H9 (cell line): ENCODE measurements around the gene RALA. TPM values are rescaled to one million over a fixed set of nuclear protein-coding genes. Genes with fewer than 3 reads are reported as not detected.

Source experiments
- DNase-seq: peaks from one replicate; pipeline ENCODE4 v3.0.0-alpha.2; 2017
- H2AFZ ChIP-seq: one replicate; pipeline ENCODE4 v1.6.1; 2013; ENCODE audit warnings: mild to moderate bottlenecking, low read length, control low read depth, moderate library complexity
- H2AK5ac ChIP-seq: 2 replicates; pipeline ENCODE4 v1.6.1; 2013; ENCODE audit warnings: low read length, control low read depth, mixed read lengths; ENCODE audit not compliant: insufficient read length
- H2BK120ac ChIP-seq: one replicate; pipeline ENCODE4 v1.6.1; 2013; ENCODE audit warnings: low read depth, mild to moderate bottlenecking, low read length, control low read depth, inconsistent platforms; ENCODE audit not compliant: poor library complexity, severe bottlenecking
- H2BK12ac ChIP-seq: 2 replicates; pipeline ENCODE4 v1.6.1; 2013; ENCODE audit warnings: low read length, control low read depth, mixed read lengths, low read depth; ENCODE audit not compliant: insufficient read length
- H2BK15ac ChIP-seq: 2 replicates; pipeline ENCODE4 v1.6.1; 2013; ENCODE audit warnings: low read depth, low read length, control low read depth
- H2BK20ac ChIP-seq: one replicate; pipeline ENCODE4 v1.6.1; 2013; ENCODE audit warnings: low read depth, mild to moderate bottlenecking, low read length, control low read depth, inconsistent platforms; ENCODE audit not compliant: poor library complexity, severe bottlenecking
- H2BK5ac ChIP-seq: 2 replicates; pipeline ENCODE4 v1.6.1; 2013; ENCODE audit warnings: low read length, control low read depth, mixed read lengths; ENCODE audit not compliant: insufficient read length
- H3K14ac ChIP-seq: 2 replicates; pipeline ENCODE4 v1.6.1; 2013; ENCODE audit warnings: low read length, control low read depth; ENCODE audit not compliant: insufficient read depth
- H3K18ac ChIP-seq: 2 replicates; pipeline ENCODE4 v1.6.1; 2013; ENCODE audit warnings: low read depth, mild to moderate bottlenecking, mixed read lengths, low read length, control low read depth; ENCODE audit not compliant: insufficient read length
- H3K23ac ChIP-seq: 2 replicates; pipeline ENCODE4 v1.6.1; 2013; ENCODE audit warnings: low read length, control low read depth, mixed read lengths, low read depth; ENCODE audit not compliant: insufficient read length
- H3K23me2 ChIP-seq: 2 replicates; pipeline ENCODE4 v1.6.1; 2013; ENCODE audit warnings: low read depth, mild to moderate bottlenecking, mixed read lengths, low read length, control low read depth; ENCODE audit not compliant: insufficient read length, poor library complexity, severe bottlenecking
- H3K27ac ChIP-seq: 2 replicates; pipeline ENCODE4 v1.5.1; 2013; ENCODE audit warnings: low read length, control low read depth, mixed read lengths, low read depth; ENCODE audit not compliant: insufficient read length
- H3K27me3 ChIP-seq: 2 replicates; pipeline ENCODE4 v1.6.1; 2013; ENCODE audit warnings: low read length, control low read depth, inconsistent platforms; ENCODE audit not compliant: insufficient read depth
- H3K4ac ChIP-seq: 2 replicates; pipeline ENCODE4 v1.6.1; 2013; ENCODE audit warnings: low read depth, mild to moderate bottlenecking, control low read depth, inconsistent platforms, low read length, moderate library complexity
- H3K4me1 ChIP-seq: 2 replicates; pipeline ENCODE4 v1.6.1; 2013; ENCODE audit warnings: low read length, control low read depth, inconsistent platforms; ENCODE audit not compliant: insufficient read depth
- H3K4me2 ChIP-seq: 2 replicates; pipeline ENCODE4 v1.6.1; 2013; ENCODE audit warnings: low read length, control low read depth, mixed read lengths; ENCODE audit not compliant: insufficient read length, insufficient read depth
- H3K56ac ChIP-seq: 2 replicates; pipeline ENCODE4 v1.6.1; 2013; ENCODE audit warnings: low read depth, mild to moderate bottlenecking, mixed read lengths, low read length, control low read depth; ENCODE audit not compliant: insufficient read length
- H3K79me1 ChIP-seq: 2 replicates; pipeline ENCODE4 v1.6.1; 2013; ENCODE audit warnings: low read depth, mild to moderate bottlenecking, moderate library complexity, low read length, control low read depth, inconsistent platforms; ENCODE audit not compliant: insufficient read depth, poor library complexity, severe bottlenecking
- H3K79me2 ChIP-seq: 2 replicates; pipeline ENCODE4 v1.6.1; 2013; ENCODE audit warnings: low read length, control low read depth, inconsistent platforms; ENCODE audit not compliant: insufficient read depth
- H3K9ac ChIP-seq: 2 replicates; pipeline ENCODE4 v1.6.1; 2013; ENCODE audit warnings: low read length, control low read depth, mixed read lengths; ENCODE audit not compliant: insufficient read length; ENCODE audit errors: extremely low read depth
- H3K9me3 ChIP-seq: one replicate; pipeline ENCODE4 v1.6.1; 2013; ENCODE audit warnings: low read depth, low read length, inconsistent platforms; ENCODE audit not compliant: control insufficient read depth
- H3T11ph ChIP-seq: one replicate; pipeline ENCODE4 v1.6.1; 2013; ENCODE audit warnings: mild to moderate bottlenecking, low read length, control low read depth, inconsistent platforms
- H4K20me1 ChIP-seq: one replicate; pipeline ENCODE4 v1.6.1; 2013; ENCODE audit not compliant: control insufficient read depth, insufficient read length, insufficient read depth
- H4K5ac ChIP-seq: 2 replicates; pipeline ENCODE4 v1.6.1; 2013; ENCODE audit warnings: low read depth, mild to moderate bottlenecking, mixed read lengths, low read length, control low read depth; ENCODE audit not compliant: insufficient read length
- H4K8ac ChIP-seq: replicated peaks from 2 replicates; pipeline ENCODE4 v1.6.1; 2013; ENCODE audit warnings: low read length, control low read depth, mixed read lengths, low read depth; ENCODE audit not compliant: insufficient read length
- H4K91ac ChIP-seq: 2 replicates; pipeline ENCODE4 v1.6.1; 2013; ENCODE audit warnings: low read depth, mild to moderate bottlenecking, moderate library complexity, mixed read lengths, low read length, control low read depth; ENCODE audit not compliant: insufficient read length
- H3K27ac Mint-ChIP-seq, 3 experiments: 2 replicates in 2 of 3; 3 replicates in 1 of 3; pipeline ENCODE4 v1.8.0; 2020 to 2021; ENCODE audit warnings: mixed read lengths in 3 of 3, mild to moderate bottlenecking in 1 of 3, moderate library complexity in 1 of 3
- H3K27me3 Mint-ChIP-seq: 2 replicates; pipeline ENCODE4 v1.8.0; 2021; ENCODE audit warnings: low read depth, mild to moderate bottlenecking, moderate library complexity, mixed read lengths
- H3K36me3 Mint-ChIP-seq, 3 experiments: 2 replicates in 2 of 3; 3 replicates in 1 of 3; pipeline ENCODE4 v1.8.0; 2020 to 2021; ENCODE audit warnings: low read depth in 3 of 3, mixed read lengths in 3 of 3; ENCODE audit not compliant: insufficient read depth in 1 of 3
- H3K4me1 Mint-ChIP-seq, 2 experiments: 2 replicates each; pipeline ENCODE4 v1.8.0; 2020; ENCODE audit warnings: mixed read lengths in 2 of 2
- H3K4me3 Mint-ChIP-seq, 2 experiments: 2 replicates in 1 of 2; 3 replicates in 1 of 2; pipeline ENCODE4 v1.8.0; 2020 to 2021; ENCODE audit warnings: mild to moderate bottlenecking in 2 of 2, mixed read lengths in 2 of 2, moderate library complexity in 1 of 2
- H3K9me3 Mint-ChIP-seq, 2 experiments: 2 replicates in 1 of 2; 3 replicates in 1 of 2; pipeline ENCODE4 v1.8.0; 2020; ENCODE audit warnings: mild to moderate bottlenecking in 2 of 2, mixed read lengths in 2 of 2, moderate library complexity in 1 of 2
- CTCF ChIP-seq: fragments of 200-600 bp; sonication (generic); conservative IDR thresholded peaks from 3 replicates; pipeline ENCODE4 v1.8.0; 2021; ENCODE audit warnings: antibody characterized with exemption, mild to moderate bottlenecking
- WGBS: extraction: QIAGEN DNeasy Blood & Tissue Kit; methylation state at CpG from one replicate; pipeline ENCODE4 v1.1.7; 2013; ENCODE audit warnings: missing lambda C conversion rate, low lambda C conversion rate, mixed read lengths; ENCODE audit not compliant: insufficient read length; ENCODE audit errors: extremely low coverage; 5-methylcytosine and 5-hydroxymethylcytosine counted together
- total RNA-seq: library from RNA; stranded (reverse); gene quantifications from 2 replicates; pipeline ENCODE4 v1.2.1, GENCODE V29; 2021

Gene RALA
- total RNA-seq, 1 experiment from 2014 or later = 57.5 TPM

GRCh38 chr7:39745320-39745719, 121.9 kb downstream of the RALA start:
- Histone ChIP-seq H4K5ac (no peak overlapping the region), H2AK5ac (no peak overlapping the region), H4K8ac (no peak overlapping the region), H3K9me3 (no peaks in the 10 kb centered on the region), H2BK120ac (no peak overlapping the region), H3K79me2 (no peaks in the 10 kb centered on the region), H3K4me1 (peaks cover 8% of the 10 kb centered on the region; the same call in 1 of the 2 replicates), H2BK20ac (no peak overlapping the region), H3K56ac (no peak overlapping the region), H3K9ac (no peak overlapping the region), H3K23ac (no peak overlapping the region), H3T11ph (no peak overlapping the region), H2BK5ac (no peak overlapping the region), H3K79me1 (no peaks in the 10 kb centered on the region), H3K23me2 (no peaks in the 10 kb centered on the region), H3K4ac (no peak overlapping the region), H3K14ac (no peak overlapping the region), H3K27ac (no peak overlapping the region), H2BK15ac (no peak overlapping the region), H2BK12ac (no peak overlapping the region), H4K91ac (no peak overlapping the region), H3K4me2 (no peak overlapping the region), H2AFZ (no peak overlapping the region), H3K18ac (no peak overlapping the region), H4K20me1 (no peaks in the 10 kb centered on the region), H3K27me3 (no peaks in the 10 kb centered on the region)
- no peak overlapping the region for H3K4me3 Mint-ChIP-seq
- H3K27ac Mint-ChIP-seq = no peak overlapping the region
- no peak for DNase-seq
- H3K36me3 Mint-ChIP-seq = peaks cover 0 to 7% (median 3%) of the 10 kb centered on the region in 3 experiments; a peak in 3 of 7 replicates
- no peaks in the 10 kb centered on the region; a peak in 1 of 5 replicates for H3K9me3 Mint-ChIP-seq
- WGBS = no CpG with 5 or more reads among the region's 4 CpGs
- no peak for TF ChIP-seq CTCF
- no peaks in the 10 kb centered on the region for H3K27me3 Mint-ChIP-seq
- peaks cover 26% of the 10 kb centered on the region in 2 experiments for H3K4me1 Mint-ChIP-seq
